DND-41 (cell line): Measurements from ENCODE around the gene GPD1L.
"Not testable (repeated sequence)": the region's sequence is repeated elsewhere in the genome, so short reads cannot be mapped to it uniquely, and the experiment has no call there.

Source experiments
- ATAC-seq: fragments of 200-7000 bp; cut with Tn5 transposase; 3 replicates; pipeline ENCODE4 v1.9.1; 2021; ENCODE audit warnings: low read depth; ENCODE audit not compliant: insufficient read depth
- DNase-seq: peaks from one replicate; pipeline ENCODE4 v3.0.0-alpha.2; 2020
- H2AFZ ChIP-seq: 2 replicates; pipeline ENCODE4 v1.6.0; 2012; ENCODE audit warnings: low read depth, low read length
- H3K27ac ChIP-seq: 2 replicates; pipeline ENCODE4 v1.5.1; 2012; ENCODE audit warnings: low read length, inconsistent platforms
- H3K27me3 ChIP-seq: fragments of 200-600 bp; sonication (generic); 2 replicates; pipeline ENCODE4 v1.6.0; 2012; ENCODE audit warnings: low read length, mild to moderate bottlenecking, inconsistent platforms; ENCODE audit not compliant: insufficient read depth, poor library complexity
- H3K36me3 ChIP-seq: 2 replicates; pipeline ENCODE4 v1.5.1; 2012; ENCODE audit warnings: low read length, inconsistent platforms; ENCODE audit not compliant: insufficient read depth
- H3K4me1 ChIP-seq: 2 replicates; pipeline ENCODE4 v1.5.1; 2012; ENCODE audit warnings: mild to moderate bottlenecking, low read length; ENCODE audit not compliant: insufficient read depth
- H3K4me2 ChIP-seq: 2 replicates; pipeline ENCODE4 v1.6.0; 2012; ENCODE audit warnings: mild to moderate bottlenecking, moderate library complexity, low read length, inconsistent platforms; ENCODE audit not compliant: insufficient read depth
- H3K4me3 ChIP-seq, 2 experiments: fragments of 200-600 bp in 1 of 2; shearing (Covaris generic) in 1 of 2; 2 replicates each; pipeline ENCODE4 v1.5.1; 2012 to 2016; ENCODE audit warnings: inconsistent platforms in 2 of 2, low read length in 2 of 2, mild to moderate bottlenecking in 2 of 2, low read depth in 1 of 2, moderate library complexity in 1 of 2
- H3K79me2 ChIP-seq: 2 replicates; pipeline ENCODE4 v1.6.0; 2012; ENCODE audit warnings: low read length, inconsistent platforms; ENCODE audit not compliant: insufficient read depth
- H3K9ac ChIP-seq: 2 replicates; pipeline ENCODE4 v1.6.0; 2012; ENCODE audit warnings: low read depth, mild to moderate bottlenecking, inconsistent platforms, low read length, moderate library complexity
- H3K9me3 ChIP-seq: 2 replicates; pipeline ENCODE4 v1.5.1; 2012; ENCODE audit warnings: low read length, moderate library complexity, mild to moderate bottlenecking, inconsistent platforms; ENCODE audit not compliant: insufficient read depth, severe bottlenecking
- H4K20me1 ChIP-seq: 2 replicates; pipeline ENCODE4 v1.6.0; 2012; ENCODE audit warnings: low read length; ENCODE audit not compliant: insufficient read depth
- EZH2 ChIP-seq: IDR thresholded peaks from 3 replicates; pipeline ENCODE4 v1.6.1; 2012; ENCODE audit warnings: borderline replicate concordance, low read depth, mild to moderate bottlenecking, moderate library complexity, low read length, inconsistent platforms; ENCODE audit not compliant: severe bottlenecking
- TF ChIP-seq, protein P1 (sequence below): IDR thresholded peaks from 2 replicates; pipeline ENCODE4 v1.5.1; 2012; ENCODE audit warnings: borderline replicate concordance, low read length, moderate library complexity, mild to moderate bottlenecking; ENCODE audit not compliant: poor library complexity, severe bottlenecking; ENCODE audit errors: extremely low read depth

The GPD1L gene

DNA sequence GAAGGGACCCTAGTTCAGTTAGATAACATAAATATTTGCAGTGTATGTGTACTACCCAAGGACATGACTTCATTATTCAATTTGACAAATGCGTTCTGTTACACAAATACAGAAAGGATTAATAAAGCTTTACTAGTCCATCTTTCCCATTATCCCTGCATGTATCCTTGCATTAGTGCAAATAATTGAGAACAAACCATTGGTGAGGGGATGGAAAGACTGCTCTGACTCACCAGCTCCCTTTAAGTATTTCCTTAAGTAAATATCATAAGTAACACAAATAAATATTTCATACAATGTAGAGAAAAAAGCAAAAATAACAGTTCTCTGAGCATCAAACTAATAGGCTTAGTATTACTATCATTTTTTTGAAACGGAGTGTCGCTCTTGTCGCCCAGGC, 1.9 kb upstream of the GPD1L start:
- H4K20me1 ChIP-seq = peaks cover 6% of the 10 kb centered on the region; the same call in 1 of the 2 replicates
- no peak overlapping the region for H2AFZ ChIP-seq
- H3K27ac ChIP-seq = no peak overlapping the region
- peaks cover 32% of the 10 kb centered on the region for H3K4me1 ChIP-seq
- H3K9me3 ChIP-seq = peaks cover 27% of the 10 kb centered on the region
- H3K36me3 ChIP-seq = 0 out of 2 replicates have a peak, but pooled peaks cover 3% of the 10 kb centered on the region
- no peak overlapping the region for H3K9ac ChIP-seq
- TF ChIP-seq, protein P1, sequence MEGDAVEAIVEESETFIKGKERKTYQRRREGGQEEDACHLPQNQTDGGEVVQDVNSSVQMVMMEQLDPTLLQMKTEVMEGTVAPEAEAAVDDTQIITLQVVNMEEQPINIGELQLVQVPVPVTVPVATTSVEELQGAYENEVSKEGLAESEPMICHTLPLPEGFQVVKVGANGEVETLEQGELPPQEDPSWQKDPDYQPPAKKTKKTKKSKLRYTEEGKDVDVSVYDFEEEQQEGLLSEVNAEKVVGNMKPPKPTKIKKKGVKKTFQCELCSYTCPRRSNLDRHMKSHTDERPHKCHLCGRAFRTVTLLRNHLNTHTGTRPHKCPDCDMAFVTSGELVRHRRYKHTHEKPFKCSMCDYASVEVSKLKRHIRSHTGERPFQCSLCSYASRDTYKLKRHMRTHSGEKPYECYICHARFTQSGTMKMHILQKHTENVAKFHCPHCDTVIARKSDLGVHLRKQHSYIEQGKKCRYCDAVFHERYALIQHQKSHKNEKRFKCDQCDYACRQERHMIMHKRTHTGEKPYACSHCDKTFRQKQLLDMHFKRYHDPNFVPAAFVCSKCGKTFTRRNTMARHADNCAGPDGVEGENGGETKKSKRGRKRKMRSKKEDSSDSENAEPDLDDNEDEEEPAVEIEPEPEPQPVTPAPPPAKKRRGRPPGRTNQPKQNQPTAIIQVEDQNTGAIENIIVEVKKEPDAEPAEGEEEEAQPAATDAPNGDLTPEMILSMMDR = no peak
- TF ChIP-seq EZH2 = no peak
- no peak overlapping the region for H3K4me3 ChIP-seq
- no peak overlapping the region for H3K4me2 ChIP-seq
- ATAC-seq (no peak), DNase-seq (no peak)
- H3K79me2 ChIP-seq = peaks cover 30% of the 10 kb centered on the region
- no peaks in the 10 kb centered on the region for H3K27me3 ChIP-seq

DNA sequence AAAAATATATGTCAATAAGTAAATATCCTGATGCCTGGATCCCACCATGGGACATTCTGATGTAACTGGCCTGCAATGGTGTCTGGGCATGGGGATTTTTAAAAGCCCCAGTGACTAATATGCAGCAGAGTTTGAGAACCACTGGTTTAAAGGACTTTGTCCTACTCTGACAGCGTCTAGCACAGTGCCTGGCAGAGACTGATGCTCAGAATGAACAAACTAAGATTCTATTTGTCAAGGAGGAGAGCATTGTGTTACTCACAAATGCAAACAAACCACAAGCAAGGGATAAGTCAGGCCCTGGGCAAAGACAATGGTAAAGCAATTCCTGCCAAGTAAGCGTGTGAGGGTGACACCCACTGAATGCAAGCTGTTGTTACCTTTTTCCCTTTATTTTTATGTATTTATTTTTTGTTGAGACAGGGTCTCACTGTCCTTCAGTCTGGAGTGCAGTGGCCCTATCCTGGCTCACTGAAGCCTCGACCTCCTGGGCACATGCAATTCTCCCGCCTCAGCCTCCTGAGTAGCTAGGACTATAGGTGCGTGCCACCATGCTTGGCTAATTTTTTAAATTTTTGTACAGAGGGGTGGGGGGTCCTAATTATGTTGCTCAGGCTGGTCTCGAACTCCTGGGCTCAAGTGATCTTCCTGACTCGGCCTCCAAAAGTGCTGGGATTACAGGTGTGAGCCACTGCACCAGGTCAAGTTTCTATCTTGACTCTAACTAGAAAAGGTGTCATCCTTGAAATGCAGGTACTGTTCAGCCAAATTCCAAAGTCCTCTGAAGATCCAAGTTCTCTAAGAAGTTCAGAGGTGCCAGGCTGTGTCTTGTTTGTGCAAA, 909 bp upstream of the GPD1L start:
- peak overlapping the region; percentile 99 for H2AFZ ChIP-seq
- ATAC-seq (no peak), DNase-seq (no peak)
- peaks cover 40% of the 10 kb centered on the region for H3K79me2 ChIP-seq
- peaks cover 42% of the 10 kb centered on the region for H3K4me1 ChIP-seq
- peak overlapping the region; percentile 78 for H3K9ac ChIP-seq
- peaks cover 25% of the 10 kb centered on the region for H3K9me3 ChIP-seq
- H3K27ac ChIP-seq = peak overlapping the region; percentile 83
- 0 out of 2 replicates have a peak, but pooled peaks cover 3% of the 10 kb centered on the region for H3K36me3 ChIP-seq
- TF ChIP-seq, protein P1 = no peak
- peak overlapping the region in 1 of 2 experiments; percentile 86; a peak in 2 of 4 replicates for H3K4me3 ChIP-seq
- no peaks in the 10 kb centered on the region for H3K27me3 ChIP-seq
- peak overlapping the region; percentile 94 for H3K4me2 ChIP-seq
- peaks cover 6% of the 10 kb centered on the region; the same call in 1 of the 2 replicates for H4K20me1 ChIP-seq

DNA sequence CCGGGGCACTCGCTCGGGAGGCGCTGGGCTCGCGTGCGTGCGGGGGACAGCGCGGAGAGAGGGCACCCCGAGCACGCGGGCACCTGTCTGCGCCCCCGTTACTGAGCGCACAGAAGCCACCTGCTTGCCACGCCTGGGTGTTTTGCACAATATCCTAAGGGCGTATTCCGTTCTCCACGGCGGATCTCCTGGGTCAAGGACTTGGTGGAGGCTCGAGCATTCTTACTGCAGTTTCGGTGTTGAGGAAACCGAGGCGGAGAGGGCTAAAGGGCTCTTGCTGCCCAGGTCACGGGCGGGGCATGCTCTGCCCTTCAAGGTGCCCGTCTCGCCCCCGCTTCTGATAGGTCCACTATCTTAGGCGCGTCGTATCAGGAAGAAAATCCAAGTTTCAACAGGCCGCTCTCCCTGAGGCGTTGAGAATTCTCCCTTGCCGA, 526 bp downstream of the GPD1L start:
- H3K4me2 ChIP-seq = peak overlapping the region; percentile 94
- peaks cover 54% of the 10 kb centered on the region for H3K79me2 ChIP-seq
- no peak for TF ChIP-seq EZH2
- TF ChIP-seq, protein P1 = no peak
- no peak; the same call in 2 of the 3 replicates for ATAC-seq
- peaks cover 56% of the 10 kb centered on the region for H3K4me1 ChIP-seq
- H3K27me3 ChIP-seq = no peaks in the 10 kb centered on the region
- H4K20me1 ChIP-seq = peaks cover 6% of the 10 kb centered on the region; the same call in 1 of the 2 replicates
- peak overlapping the region; percentile 76 for H3K27ac ChIP-seq
- peak overlapping the region; percentile 84 for H2AFZ ChIP-seq
- peak overlapping the region; percentile 78 for H3K9ac ChIP-seq
- peaks cover 11% of the 10 kb centered on the region for H3K9me3 ChIP-seq
- 0 out of 2 replicates have a peak, but pooled peaks cover 2% of the 10 kb centered on the region for H3K36me3 ChIP-seq
- H3K4me3 ChIP-seq = peak overlapping the region; percentile 59 to 86
- no peak for DNase-seq

GRCh38 chr3:32108224-32108623, 1.8 kb downstream of the GPD1L start:
- H3K4me2 ChIP-seq = peak overlapping the region; percentile 94

More at GRCh38 chr3:32108224-32108623, 1.8 kb downstream of the GPD1L start:
- H3K4me3 ChIP-seq = peak overlapping the region in 1 of 2 experiments; percentile 86; a peak in 2 of 4 replicates
- not testable (repeated sequence) for H2AFZ ChIP-seq, H3K9me3 ChIP-seq, ATAC-seq, H3K36me3 ChIP-seq, H4K20me1 ChIP-seq, H3K9ac ChIP-seq, DNase-seq, H3K27ac ChIP-seq, H3K27me3 ChIP-seq
- H3K79me2 ChIP-seq = peaks cover 67% of the 10 kb centered on the region
- H3K4me1 ChIP-seq = peaks cover 69% of the 10 kb centered on the region
